GM18858 (cell line): ENCODE measurements around the gene FMNL2.
A peak's percentile ranks its signal among the peaks of the same experiment; 100 is the strongest.

ENCODE experiments used
- ATAC-seq: cut with Tn5 transposase; IDR thresholded peaks from one replicate; pipeline ENCODE4 v1.9.1; 2021; ENCODE audit not compliant: unreplicated experiment

Gene FMNL2

GRCh38 chr2:152489364-152489763, 154.4 kb downstream of the FMNL2 start:
- ATAC-seq: no peak

DNA sequence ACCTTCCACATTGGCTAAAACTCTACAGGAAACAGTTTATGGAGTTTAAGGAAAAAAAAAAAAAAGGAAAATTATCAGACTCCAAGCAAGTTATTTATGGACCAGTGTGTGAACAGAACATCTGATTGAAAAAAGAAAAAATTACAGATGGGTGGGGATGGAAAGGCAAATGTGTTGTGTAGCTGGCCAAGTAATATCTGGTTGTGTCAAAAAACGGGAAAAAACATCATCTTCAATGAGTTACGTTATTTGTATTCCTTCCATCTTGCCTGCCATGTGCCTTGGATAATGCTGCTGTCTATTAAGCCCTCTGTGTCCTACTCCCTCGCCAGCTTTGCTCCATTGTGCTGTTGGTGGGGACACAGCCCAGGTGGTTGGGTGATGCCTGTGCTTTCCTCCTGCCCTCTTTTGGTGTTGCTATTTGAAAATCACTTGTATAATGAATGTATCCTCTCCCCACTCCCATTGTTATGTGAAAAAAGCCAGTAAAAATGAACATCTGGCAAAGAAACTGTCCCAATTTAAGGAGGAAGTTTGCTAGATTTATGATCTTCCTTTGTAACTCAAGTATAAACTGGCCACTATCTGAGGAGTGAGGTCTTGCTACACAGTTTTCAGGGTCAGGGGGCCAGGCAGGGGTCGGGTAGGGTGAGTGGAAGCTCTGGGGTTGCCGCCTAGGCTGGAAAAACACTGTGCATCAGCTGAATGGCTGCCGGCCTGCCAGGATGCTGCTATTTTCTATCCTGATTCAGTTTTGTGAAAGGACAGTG, 155.9 kb downstream of the FMNL2 start:
- no peak for ATAC-seq

DNA sequence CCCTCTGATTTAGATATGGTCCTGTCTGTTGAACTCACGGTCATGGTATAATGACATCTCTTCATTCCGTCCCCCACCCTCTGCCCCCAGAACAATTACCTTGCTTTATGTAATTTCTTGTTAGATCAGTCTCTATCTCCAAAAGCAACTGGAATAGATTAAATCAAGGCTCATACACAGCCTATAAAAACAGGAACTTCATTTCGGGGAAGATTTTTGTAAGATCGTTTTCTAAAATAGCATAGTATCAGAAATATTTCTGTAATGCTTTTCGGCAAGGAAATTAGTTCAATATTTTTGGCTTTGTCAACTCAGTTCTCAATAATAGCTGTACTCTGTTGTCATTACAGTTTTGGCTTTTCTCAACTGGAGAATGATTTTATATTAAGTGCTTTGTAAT, 157.2 kb downstream of the FMNL2 start:
- ATAC-seq: no peak

GRCh38 chr2:152492911-152493310, 157.9 kb downstream of the FMNL2 start:
- no peak for ATAC-seq

- no peak for ATAC-seq
Measured at GRCh38 chr2:152493417-152493816, 158.4 kb downstream of the FMNL2 start.

DNA sequence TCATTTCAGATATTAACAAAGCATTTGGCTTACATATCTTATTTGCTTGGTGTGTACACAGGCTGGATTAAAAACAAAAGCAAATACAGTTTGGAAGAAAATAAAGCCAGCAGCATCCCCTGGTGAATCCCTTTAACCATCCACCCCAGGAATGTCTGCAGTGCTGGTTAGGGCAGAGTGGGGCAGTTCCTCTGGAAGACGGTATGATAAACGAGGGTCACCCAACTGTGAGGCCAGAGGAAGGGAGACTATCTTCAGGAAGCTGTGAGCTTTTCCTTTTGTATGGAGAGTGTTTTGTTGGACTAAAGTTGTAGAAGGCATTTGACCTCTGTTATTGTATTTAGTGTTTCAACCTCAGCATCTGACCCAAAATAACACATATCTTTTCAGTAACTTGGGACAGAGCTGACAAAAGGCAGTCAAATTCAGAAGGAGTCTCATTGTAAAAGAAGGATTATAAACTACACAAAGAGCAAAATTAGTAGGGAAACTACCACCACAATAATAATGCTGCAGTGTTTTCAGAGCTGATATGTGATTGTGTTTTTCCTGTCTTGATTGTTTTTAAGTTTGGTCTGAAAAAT, 159.1 kb downstream of the FMNL2 start:
- ATAC-seq: no peak

- ATAC-seq: no peak
Measured at GRCh38 chr2:152496371-152496770, 161.4 kb downstream of the FMNL2 start.

DNA sequence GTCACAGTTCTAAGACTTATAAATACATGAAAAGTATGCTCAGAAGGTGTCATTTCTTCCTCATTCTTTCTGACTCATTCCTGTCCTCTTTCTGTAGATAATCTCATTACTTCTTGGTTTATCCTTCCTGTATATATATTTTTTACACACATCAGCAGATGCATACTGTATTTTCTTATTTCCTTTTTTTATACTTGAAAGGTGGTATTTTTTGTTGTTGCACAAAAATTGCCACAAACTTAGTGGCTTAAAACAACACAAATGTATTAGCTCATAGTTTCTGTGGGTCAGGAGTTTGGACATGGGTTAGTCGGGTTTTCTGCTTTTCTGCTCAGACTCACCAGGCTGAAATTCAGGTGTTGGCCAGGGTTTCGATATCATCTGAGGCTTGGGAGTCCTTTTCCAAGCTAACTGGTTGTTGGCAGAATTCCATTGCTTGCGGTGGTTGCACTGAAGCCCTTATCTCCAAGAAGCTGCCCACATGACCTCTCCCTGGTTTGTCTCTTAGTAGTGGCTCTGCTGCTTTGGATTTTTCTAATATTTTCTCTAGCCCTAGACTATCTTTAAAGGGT, 162.6 kb downstream of the FMNL2 start:
- ATAC-seq: peak; percentile 63

GRCh38 chr2:152499331-152499816, 164.4 kb downstream of the FMNL2 start:
- no peak for ATAC-seq

GRCh38 chr2:152499896-152500735, 165.1 kb downstream of the FMNL2 start:
- ATAC-seq: no peak

- no peak for ATAC-seq
Measured at GRCh38 chr2:152500772-152501171, 165.8 kb downstream of the FMNL2 start.

GRCh38 chr2:152501666-152502065, 166.7 kb downstream of the FMNL2 start:
- no peak for ATAC-seq

DNA sequence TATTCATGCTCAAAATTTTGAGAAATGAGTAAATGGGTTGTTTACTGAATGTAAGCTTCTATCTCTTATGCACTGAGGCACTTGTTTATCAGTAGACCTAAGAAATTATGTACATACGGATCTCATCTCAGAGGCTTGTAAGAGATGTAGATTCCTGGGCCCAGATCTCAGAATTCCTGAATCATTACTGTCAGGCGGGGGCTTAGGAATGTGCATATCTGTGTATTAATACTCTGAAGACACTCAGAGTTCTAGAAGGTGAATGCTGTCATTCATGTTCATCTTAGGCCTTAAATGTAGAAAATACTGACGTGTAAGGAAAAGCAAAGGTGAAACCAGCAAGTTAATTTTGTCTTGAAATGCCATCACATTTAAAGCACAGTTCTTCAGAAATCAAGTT, 169.6 kb downstream of the FMNL2 start:
- no peak for ATAC-seq

DNA sequence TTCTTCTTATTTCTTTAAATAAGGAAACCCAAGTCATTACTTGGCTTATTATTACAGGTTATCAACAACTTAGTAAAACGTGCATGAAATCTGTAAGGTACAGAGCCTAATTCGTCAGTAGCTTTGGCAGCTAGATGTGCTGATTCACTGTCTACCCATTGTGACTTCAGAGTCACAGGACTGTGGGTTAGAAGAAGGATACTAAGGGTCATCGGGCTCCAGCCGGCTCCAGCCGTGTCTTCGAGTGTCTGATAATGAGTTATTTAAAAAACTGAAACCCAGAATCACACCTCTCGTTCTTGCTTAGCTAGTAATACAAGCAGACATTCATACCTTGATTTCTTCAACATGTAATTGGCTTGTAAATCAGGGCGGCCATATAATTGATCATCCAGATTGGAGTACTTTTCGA, 170.5 kb downstream of the FMNL2 start:
- ATAC-seq: no peak

- peak; percentile 48 for ATAC-seq
Measured at GRCh38 chr2:152506843-152507242, 171.9 kb downstream of the FMNL2 start.

DNA sequence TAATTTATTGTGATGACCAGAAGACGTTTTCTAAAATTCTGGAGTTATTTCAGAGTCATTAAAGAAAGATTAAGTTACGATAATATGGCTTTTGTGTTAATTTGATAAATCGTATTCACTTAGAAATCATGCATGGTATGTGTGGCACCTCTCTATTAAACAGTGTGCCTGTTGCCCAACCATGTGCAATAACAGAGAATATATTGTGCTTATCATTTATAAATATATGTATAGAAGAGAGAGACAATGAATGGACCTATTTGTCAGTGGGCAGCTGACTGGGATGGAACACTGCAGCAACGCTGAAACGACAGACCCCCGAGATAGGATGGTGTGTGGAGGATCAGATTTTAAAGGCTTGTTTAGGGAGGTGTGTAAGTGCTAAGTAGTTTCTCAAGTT, 172.9 kb downstream of the FMNL2 start:
- ATAC-seq: no peak

- ATAC-seq: no peak
Measured at GRCh38 chr2:152508446-152508845, 173.5 kb downstream of the FMNL2 start.

DNA sequence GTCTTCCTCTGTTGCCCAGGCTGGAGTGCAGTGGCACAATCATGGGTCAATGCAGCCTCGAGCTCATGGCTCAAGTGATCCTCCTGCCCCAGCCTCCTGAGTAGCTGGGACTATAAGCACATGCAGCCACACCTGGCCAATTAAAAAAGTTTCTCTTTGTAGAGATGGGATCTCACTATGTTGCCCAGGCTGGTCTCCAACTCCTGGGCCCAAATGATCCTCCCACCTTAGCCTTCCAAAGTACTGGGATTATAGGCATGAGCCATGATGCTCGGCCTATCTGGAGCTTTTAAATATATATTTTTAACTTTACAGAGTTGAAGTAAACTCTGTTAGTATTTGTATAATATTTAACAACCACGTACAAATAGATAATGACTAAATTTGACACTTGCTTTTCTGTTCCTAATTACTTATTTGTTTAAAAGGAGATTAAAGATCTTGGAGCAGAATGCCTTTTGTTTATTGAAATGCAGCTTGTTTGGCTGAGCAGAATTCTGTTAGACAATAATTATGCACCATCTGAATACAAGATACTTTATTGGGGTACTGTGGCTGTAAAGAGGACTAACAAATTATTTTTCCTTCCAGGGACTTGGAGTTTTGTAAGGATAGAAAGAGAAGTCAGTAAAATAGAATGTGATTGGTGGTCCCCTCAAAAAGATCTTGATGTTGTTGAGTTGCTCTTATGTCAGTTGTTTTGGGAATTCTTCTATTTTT, 175.0 kb downstream of the FMNL2 start:
- no peak for ATAC-seq

GRCh38 chr2:152510621-152511020, 175.6 kb downstream of the FMNL2 start:
- no peak for ATAC-seq

DNA sequence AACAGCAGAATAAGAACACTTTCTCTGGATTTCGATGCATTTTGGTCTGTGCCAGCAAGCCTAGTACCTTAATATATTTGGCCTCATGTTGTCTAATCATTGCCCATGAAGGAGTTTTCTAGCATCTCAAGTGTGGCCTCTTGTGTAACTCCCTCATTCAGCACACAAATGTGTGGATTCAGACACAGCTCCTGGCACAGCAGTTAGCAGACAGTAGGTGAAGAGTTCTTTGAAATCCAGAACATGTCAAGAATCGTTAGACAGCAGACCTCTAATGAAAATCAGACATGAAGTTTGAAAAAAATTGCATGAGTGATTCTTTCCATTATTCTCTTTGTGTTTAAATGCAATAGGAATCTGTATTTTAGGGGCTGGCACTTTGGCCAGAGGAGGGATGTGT, 177.0 kb downstream of the FMNL2 start:
- no peak for ATAC-seq

- ATAC-seq: no peak
Measured at GRCh38 chr2:152513029-152513428, 178.1 kb downstream of the FMNL2 start.
